ENCODE measurements around the gene DNAJB8. TPM values are rescaled to one million over a fixed set of nuclear protein-coding genes. Genes with fewer than 3 reads are reported as not detected.

Gene DNAJB8
- total RNA-seq, 1 experiment from 2014 or later: not detected

- Histone ChIP-seq H3K9ac (ENCODE audit: low read length) (no peak overlapping the region), H3K36me3 (ENCODE audit: insufficient read depth, low read length) (no peaks in the 10 kb centered on the region), H3K9me2 (replicated peaks; ENCODE audit: insufficient read depth, low read length) (no peaks in the 10 kb centered on the region), H2AFZ (ENCODE audit: low read length) (no peak overlapping the region), H3K27me3 (ENCODE audit: low read length) (no peaks in the 10 kb centered on the region), H3K4me2 (ENCODE audit: low read depth, low read length, poor library complexity, severe bottlenecking) (no peak overlapping the region), H3K9me3 (ENCODE audit: low read length) (no peaks in the 10 kb centered on the region), H3K4me1 (ENCODE audit: low read length) (no peaks in the 10 kb centered on the region), H3K79me2 (ENCODE audit: low read length) (no peaks in the 10 kb centered on the region), H3K27ac (ENCODE audit: low read length) (no peak overlapping the region), H3K4me3 (ENCODE audit: low read length) (no peak overlapping the region), H4K20me1 (ENCODE audit: insufficient read depth, low read depth, low read length) (no peaks in the 10 kb centered on the region)
- no peak for DNase-seq
Observed at GRCh38 chr3:128491691-128491940, 24.9 kb upstream of the DNAJB8 start.

GRCh38 chr3:128490915-128491690 is 24.4 kb upstream of the DNAJB8 start:
- no peaks in the 10 kb centered on the region for H3K79me2 ChIP-seq (ENCODE audit: low read length)
- H3K4me2 ChIP-seq (ENCODE audit: low read depth, low read length, poor library complexity, severe bottlenecking): no peak overlapping the region
- DNase-seq: no peak
- H3K9me3 ChIP-seq (ENCODE audit: low read length): no peaks in the 10 kb centered on the region
- no peak overlapping the region for H3K9ac ChIP-seq (ENCODE audit: low read length)
- H2AFZ ChIP-seq (ENCODE audit: low read length): no peak overlapping the region
- H3K36me3 ChIP-seq (ENCODE audit: insufficient read depth, low read length): no peaks in the 10 kb centered on the region
- no peak overlapping the region for H3K27ac ChIP-seq (ENCODE audit: low read length)
- H3K4me3 ChIP-seq (ENCODE audit: low read length): no peak overlapping the region
- H4K20me1 ChIP-seq (ENCODE audit: insufficient read depth, low read depth, low read length): no peaks in the 10 kb centered on the region
- no peaks in the 10 kb centered on the region for H3K4me1 ChIP-seq (ENCODE audit: low read length)
- H3K27me3 ChIP-seq (ENCODE audit: low read length): no peaks in the 10 kb centered on the region
- no peaks in the 10 kb centered on the region for H3K9me2 ChIP-seq (replicated peaks; ENCODE audit: insufficient read depth, low read length)

- H3K27me3 ChIP-seq (ENCODE audit: low read length): no peaks in the 10 kb centered on the region
- H4K20me1 ChIP-seq (ENCODE audit: insufficient read depth, low read depth, low read length): no peaks in the 10 kb centered on the region
- H3K79me2 ChIP-seq (ENCODE audit: low read length): no peaks in the 10 kb centered on the region
- no peak overlapping the region for H3K27ac ChIP-seq (ENCODE audit: low read length)
- H3K4me1 ChIP-seq (ENCODE audit: low read length): no peaks in the 10 kb centered on the region
- no peak overlapping the region for H3K9ac ChIP-seq (ENCODE audit: low read length)
- H3K4me2 ChIP-seq (ENCODE audit: low read depth, low read length, poor library complexity, severe bottlenecking): no peak overlapping the region
- no peaks in the 10 kb centered on the region for H3K9me2 ChIP-seq (replicated peaks; ENCODE audit: insufficient read depth, low read length)
- no peaks in the 10 kb centered on the region for H3K36me3 ChIP-seq (ENCODE audit: insufficient read depth, low read length)
- no peak overlapping the region for H2AFZ ChIP-seq (ENCODE audit: low read length)
- H3K4me3 ChIP-seq (ENCODE audit: low read length): no peak overlapping the region
- DNase-seq: no peak
- no peaks in the 10 kb centered on the region for H3K9me3 ChIP-seq (ENCODE audit: low read length)
Observed at GRCh38 chr3:128490650-128490914, 23.9 kb upstream of the DNAJB8 start.

- Histone ChIP-seq H2AFZ (ENCODE audit: low read length) (no peak overlapping the region), H3K36me3 (ENCODE audit: insufficient read depth, low read length) (no peaks in the 10 kb centered on the region), H4K20me1 (ENCODE audit: insufficient read depth, low read depth, low read length) (no peaks in the 10 kb centered on the region), H3K4me3 (ENCODE audit: low read length) (no peak overlapping the region), H3K4me2 (ENCODE audit: low read depth, low read length, poor library complexity, severe bottlenecking) (no peak overlapping the region), H3K9me2 (replicated peaks; ENCODE audit: insufficient read depth, low read length) (no peaks in the 10 kb centered on the region), H3K79me2 (ENCODE audit: low read length) (no peaks in the 10 kb centered on the region), H3K9ac (ENCODE audit: low read length) (no peak overlapping the region), H3K4me1 (ENCODE audit: low read length) (no peaks in the 10 kb centered on the region), H3K27me3 (ENCODE audit: low read length) (no peaks in the 10 kb centered on the region), H3K27ac (ENCODE audit: low read length) (no peak overlapping the region), H3K9me3 (ENCODE audit: low read length) (no peaks in the 10 kb centered on the region)
- DNase-seq: no peak
Observed at GRCh38 chr3:128489927-128490649, 23.4 kb upstream of the DNAJB8 start.

- no peaks in the 10 kb centered on the region for H3K27me3 ChIP-seq (ENCODE audit: low read length)
Observed at GRCh38 chr3:128489674-128489926, 22.9 kb upstream of the DNAJB8 start.

GRCh38 chr3:128488991-128489673 is 22.4 kb upstream of the DNAJB8 start:
- no peak overlapping the region for H3K4me2 ChIP-seq (ENCODE audit: low read depth, low read length, poor library complexity, severe bottlenecking)
- H2AFZ ChIP-seq (ENCODE audit: low read length): no peak overlapping the region
- H3K4me3 ChIP-seq (ENCODE audit: low read length): no peak overlapping the region

More at GRCh38 chr3:128489674-128489926, 22.9 kb upstream of the DNAJB8 start:
- Histone ChIP-seq H3K4me3 (ENCODE audit: low read length) (no peak overlapping the region), H3K4me2 (ENCODE audit: low read depth, low read length, poor library complexity, severe bottlenecking) (no peak overlapping the region), H4K20me1 (ENCODE audit: insufficient read depth, low read depth, low read length) (no peaks in the 10 kb centered on the region), H3K9me2 (replicated peaks; ENCODE audit: insufficient read depth, low read length) (no peaks in the 10 kb centered on the region), H3K4me1 (ENCODE audit: low read length) (no peaks in the 10 kb centered on the region), H3K79me2 (ENCODE audit: low read length) (no peaks in the 10 kb centered on the region), H3K27ac (ENCODE audit: low read length) (no peak overlapping the region), H3K9ac (ENCODE audit: low read length) (no peak overlapping the region), H3K36me3 (ENCODE audit: insufficient read depth, low read length) (no peaks in the 10 kb centered on the region), H3K9me3 (ENCODE audit: low read length) (no peaks in the 10 kb centered on the region), H2AFZ (ENCODE audit: low read length) (no peak overlapping the region)
- no peak for DNase-seq

GRCh38 chr3:128488636-128488990 is 21.9 kb upstream of the DNAJB8 start:
- Histone ChIP-seq H3K27me3 (ENCODE audit: low read length) (no peaks in the 10 kb centered on the region), H4K20me1 (ENCODE audit: insufficient read depth, low read depth, low read length) (no peaks in the 10 kb centered on the region), H3K36me3 (ENCODE audit: insufficient read depth, low read length) (no peaks in the 10 kb centered on the region), H3K9me2 (replicated peaks; ENCODE audit: insufficient read depth, low read length) (no peaks in the 10 kb centered on the region), H3K79me2 (ENCODE audit: low read length) (no peaks in the 10 kb centered on the region), H3K4me1 (ENCODE audit: low read length) (no peaks in the 10 kb centered on the region), H3K4me3 (ENCODE audit: low read length) (no peak overlapping the region), H2AFZ (ENCODE audit: low read length) (no peak overlapping the region), H3K9ac (ENCODE audit: low read length) (no peak overlapping the region), H3K27ac (ENCODE audit: low read length) (no peak overlapping the region), H3K4me2 (ENCODE audit: low read depth, low read length, poor library complexity, severe bottlenecking) (no peak overlapping the region), H3K9me3 (ENCODE audit: low read length) (no peaks in the 10 kb centered on the region)
- no peak for DNase-seq

More at GRCh38 chr3:128488991-128489673, 22.4 kb upstream of the DNAJB8 start:
- no peaks in the 10 kb centered on the region for H3K4me1 ChIP-seq (ENCODE audit: low read length)
- no peaks in the 10 kb centered on the region for H4K20me1 ChIP-seq (ENCODE audit: insufficient read depth, low read depth, low read length)
- H3K9ac ChIP-seq (ENCODE audit: low read length): no peak overlapping the region
- no peaks in the 10 kb centered on the region for H3K36me3 ChIP-seq (ENCODE audit: insufficient read depth, low read length)
- H3K27ac ChIP-seq (ENCODE audit: low read length): no peak overlapping the region
- no peak for DNase-seq
- no peaks in the 10 kb centered on the region for H3K9me2 ChIP-seq (replicated peaks; ENCODE audit: insufficient read depth, low read length)
- H3K9me3 ChIP-seq (ENCODE audit: low read length): no peaks in the 10 kb centered on the region
- H3K79me2 ChIP-seq (ENCODE audit: low read length): no peaks in the 10 kb centered on the region
- no peaks in the 10 kb centered on the region for H3K27me3 ChIP-seq (ENCODE audit: low read length)

- H3K9me3 ChIP-seq (ENCODE audit: low read length): no peaks in the 10 kb centered on the region
- no peak overlapping the region for H3K27ac ChIP-seq (ENCODE audit: low read length)
- no peaks in the 10 kb centered on the region for H3K27me3 ChIP-seq (ENCODE audit: low read length)
- no peaks in the 10 kb centered on the region for H3K36me3 ChIP-seq (ENCODE audit: insufficient read depth, low read length)
- no peaks in the 10 kb centered on the region for H3K9me2 ChIP-seq (replicated peaks; ENCODE audit: insufficient read depth, low read length)
- no peak overlapping the region for H3K4me2 ChIP-seq (ENCODE audit: low read depth, low read length, poor library complexity, severe bottlenecking)
- H2AFZ ChIP-seq (ENCODE audit: low read length): no peak overlapping the region
- no peak overlapping the region for H3K9ac ChIP-seq (ENCODE audit: low read length)
- no peaks in the 10 kb centered on the region for H3K79me2 ChIP-seq (ENCODE audit: low read length)
- DNase-seq: no peak
- no peaks in the 10 kb centered on the region for H3K4me1 ChIP-seq (ENCODE audit: low read length)
- no peaks in the 10 kb centered on the region for H4K20me1 ChIP-seq (ENCODE audit: insufficient read depth, low read depth, low read length)
- no peak overlapping the region for H3K4me3 ChIP-seq (ENCODE audit: low read length)
Observed at GRCh38 chr3:128487813-128488635, 21.3 kb upstream of the DNAJB8 start.
